GM19395 (cell line): Measurements from ENCODE around the gene PRDM15.

Experiments used
- ATAC-seq: cut with Tn5 transposase; IDR thresholded peaks from one replicate; pipeline ENCODE4 v1.9.1; 2021; ENCODE audit warnings: mild to moderate bottlenecking, moderate library complexity; ENCODE audit not compliant: unreplicated experiment

The PRDM15 gene

GRCh38 chr21:41913230-41913629 is 34.1 kb upstream of the PRDM15 start:
- ATAC-seq, result no peak

- ATAC-seq, result no peak
Measured at GRCh38 chr21:41908829-41909228, 29.7 kb upstream of the PRDM15 start.

- ATAC-seq, result no peak
Measured at GRCh38 chr21:41907496-41908258, 28.5 kb upstream of the PRDM15 start.

DNA sequence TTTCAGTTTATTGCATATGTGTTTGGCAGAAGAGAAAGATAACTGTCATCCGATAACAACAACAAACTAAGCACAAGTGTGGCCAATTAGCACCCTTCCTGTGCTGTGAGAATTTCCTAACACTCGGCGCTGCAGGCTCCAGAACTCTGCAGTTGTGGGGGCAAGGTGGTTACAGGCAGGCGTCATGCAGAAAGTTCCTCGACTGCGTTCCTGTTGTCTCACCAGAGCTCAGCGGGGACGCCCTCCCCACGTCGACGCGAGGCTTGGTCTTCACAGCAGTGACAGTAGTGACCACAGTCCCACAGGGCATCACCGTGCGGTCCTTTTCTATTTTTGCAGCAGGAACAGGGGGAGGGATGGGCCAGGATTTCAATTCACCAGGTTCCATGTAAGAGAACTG is 27.6 kb upstream of the PRDM15 start:
- ATAC-seq, result no peak

DNA sequence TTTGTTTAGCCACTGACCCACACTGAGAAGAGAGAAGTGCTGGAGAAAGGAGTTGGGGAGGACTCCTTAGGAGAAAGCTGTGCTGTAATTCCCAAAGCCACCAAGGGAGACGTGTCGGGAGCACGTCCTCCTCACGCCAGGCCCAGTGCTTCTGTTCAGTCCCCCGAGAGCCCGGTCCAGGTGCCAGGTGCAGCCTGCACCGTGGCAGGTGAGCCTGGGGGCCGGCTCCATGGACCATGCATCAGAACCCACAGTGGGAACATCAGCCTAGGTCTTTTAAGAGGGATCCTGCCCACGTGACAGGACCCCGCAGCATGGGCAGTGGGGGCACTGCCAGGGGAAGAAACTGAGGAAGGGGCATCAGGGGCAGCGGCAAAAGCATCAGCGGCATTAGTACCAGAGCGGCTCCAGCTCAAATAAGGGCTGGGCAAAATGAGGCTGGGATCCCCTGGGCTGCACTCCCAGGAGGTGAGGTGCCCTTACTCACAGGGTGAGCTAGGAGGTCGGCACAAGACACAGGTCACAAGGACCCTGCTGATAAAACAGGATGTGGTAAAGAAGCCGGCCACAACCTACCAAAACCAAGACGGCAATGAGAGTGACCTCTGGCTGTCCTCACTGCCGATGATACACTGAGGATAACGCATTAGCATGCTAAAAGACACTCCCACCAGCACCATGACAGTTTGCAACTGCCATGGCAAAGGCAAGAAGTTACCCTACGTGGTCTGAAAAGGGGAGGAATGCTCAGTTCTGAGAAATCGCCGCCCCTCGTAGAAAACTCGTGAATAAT is 24.6 kb upstream of the PRDM15 start:
- ATAC-seq, result no peak

DNA sequence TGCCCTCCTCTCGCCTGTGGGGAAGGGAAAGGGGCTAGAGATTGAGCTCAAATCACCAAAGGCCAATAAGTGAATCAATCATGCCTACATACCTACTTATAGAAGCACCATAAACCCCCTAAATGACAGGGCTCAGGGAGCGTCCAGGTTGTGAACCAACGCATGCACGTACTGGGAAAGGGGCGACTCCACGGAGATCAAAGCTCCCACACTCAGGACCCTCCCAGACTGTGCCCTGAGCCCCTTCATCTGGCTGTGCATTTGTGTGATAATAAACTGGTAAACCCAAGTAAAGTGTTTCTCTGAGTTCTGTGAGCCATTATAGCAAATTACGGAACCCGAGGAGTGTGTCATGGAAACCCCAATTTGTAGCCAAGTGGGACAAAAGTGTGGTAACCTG is 23.8 kb upstream of the PRDM15 start:
- no peak for ATAC-seq

DNA sequence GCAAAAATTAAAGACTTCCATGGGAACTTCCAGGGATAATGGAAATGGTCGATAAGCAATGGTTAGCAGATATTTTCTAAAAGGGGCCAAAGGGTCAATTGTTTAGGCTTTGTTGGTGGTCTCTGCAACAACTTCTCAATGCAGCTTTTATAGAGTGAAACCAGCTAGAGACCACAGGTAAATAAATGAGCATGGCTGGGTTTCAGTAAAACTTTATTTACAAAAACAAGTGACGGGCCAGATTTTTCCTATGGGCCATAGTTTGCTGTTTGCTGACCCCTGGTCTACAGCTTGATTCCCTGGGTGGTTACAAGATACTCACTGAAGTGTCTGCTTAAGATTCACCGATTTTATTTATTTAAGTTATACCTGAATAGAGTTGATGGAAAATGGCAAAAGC is 22.6 kb upstream of the PRDM15 start:
- ATAC-seq, result no peak

DNA sequence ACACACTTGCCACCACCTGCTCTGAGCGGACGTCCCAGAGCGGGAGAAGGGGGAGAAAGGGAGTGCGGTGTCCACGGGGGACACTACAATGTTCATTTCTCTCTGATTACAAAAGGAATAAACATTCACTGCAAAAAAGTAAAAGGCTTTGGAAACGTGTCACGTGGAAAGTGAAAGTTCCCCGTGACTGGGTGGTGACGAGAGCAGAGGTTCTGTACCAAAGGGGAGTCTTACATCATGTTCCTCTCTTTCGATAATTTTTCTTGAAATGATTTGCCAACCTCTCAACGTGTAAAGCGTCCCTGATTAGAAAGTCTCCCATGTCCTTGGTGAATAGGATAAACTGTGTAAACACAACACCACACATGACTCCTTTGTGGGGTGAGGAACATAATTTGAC is 22.0 kb upstream of the PRDM15 start:
- no peak for ATAC-seq

DNA sequence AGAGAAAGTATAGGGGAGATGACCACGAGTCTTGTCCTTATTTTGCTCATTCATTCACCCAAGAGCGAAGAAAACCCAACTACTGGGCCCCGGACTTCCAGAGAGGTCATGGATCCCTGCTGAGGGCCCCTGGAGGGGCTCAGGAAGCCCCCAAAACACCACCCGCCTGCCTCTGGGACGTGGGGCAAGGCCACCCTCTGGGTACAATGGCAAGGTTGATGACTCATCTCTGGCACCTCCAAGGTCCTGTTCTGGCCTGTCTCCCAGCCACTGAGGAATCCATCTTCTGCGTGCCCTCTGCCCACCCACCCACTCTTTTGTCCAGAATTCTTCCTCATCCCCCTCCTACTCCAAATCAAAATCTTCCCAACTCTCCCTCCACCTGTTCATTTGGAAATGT is 21.3 kb upstream of the PRDM15 start:
- no peak for ATAC-seq

GRCh38 chr21:41899426-41900202 is 20.5 kb upstream of the PRDM15 start:
- no peak for ATAC-seq

DNA sequence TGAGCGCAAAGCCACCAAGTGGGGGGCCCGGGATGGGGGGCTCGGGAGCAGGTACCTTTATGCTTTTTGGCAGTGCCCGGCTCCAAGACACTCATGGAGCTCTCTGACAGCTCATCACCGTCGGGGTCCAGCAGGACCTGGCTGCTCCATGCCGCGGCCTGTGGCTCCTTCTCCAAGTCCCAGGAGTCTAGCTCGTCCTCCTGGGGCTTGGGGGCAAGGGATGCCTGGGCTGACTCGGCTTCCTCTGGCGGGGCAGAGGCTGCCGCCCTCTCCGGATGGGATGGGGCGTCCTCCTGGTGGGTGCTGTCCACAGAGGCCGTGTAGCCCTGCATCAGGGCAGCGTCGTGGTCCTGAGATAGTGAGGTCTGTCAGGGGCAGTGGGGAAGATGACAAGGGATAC is 19.9 kb upstream of the PRDM15 start:
- ATAC-seq, result no peak

DNA sequence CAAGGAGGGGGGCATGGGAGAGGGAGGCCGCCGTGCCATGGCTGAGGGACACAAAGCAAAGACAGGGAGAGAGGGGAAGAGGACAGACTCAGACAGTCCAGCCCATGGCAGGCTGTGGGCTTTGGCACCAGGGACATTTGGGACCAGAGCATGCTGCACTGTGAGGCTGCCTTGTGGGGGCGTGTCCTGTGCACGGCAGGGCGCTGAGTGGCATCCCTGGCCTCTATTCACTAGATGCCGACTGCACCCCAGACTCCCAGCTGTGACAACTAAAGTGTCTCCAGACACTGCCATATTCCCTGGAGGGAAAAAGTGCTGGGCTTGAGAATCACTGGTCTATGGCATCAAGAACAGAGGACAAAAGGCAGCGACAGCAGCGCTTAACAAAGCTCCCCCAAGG is 18.6 kb upstream of the PRDM15 start:
- no peak for ATAC-seq

DNA sequence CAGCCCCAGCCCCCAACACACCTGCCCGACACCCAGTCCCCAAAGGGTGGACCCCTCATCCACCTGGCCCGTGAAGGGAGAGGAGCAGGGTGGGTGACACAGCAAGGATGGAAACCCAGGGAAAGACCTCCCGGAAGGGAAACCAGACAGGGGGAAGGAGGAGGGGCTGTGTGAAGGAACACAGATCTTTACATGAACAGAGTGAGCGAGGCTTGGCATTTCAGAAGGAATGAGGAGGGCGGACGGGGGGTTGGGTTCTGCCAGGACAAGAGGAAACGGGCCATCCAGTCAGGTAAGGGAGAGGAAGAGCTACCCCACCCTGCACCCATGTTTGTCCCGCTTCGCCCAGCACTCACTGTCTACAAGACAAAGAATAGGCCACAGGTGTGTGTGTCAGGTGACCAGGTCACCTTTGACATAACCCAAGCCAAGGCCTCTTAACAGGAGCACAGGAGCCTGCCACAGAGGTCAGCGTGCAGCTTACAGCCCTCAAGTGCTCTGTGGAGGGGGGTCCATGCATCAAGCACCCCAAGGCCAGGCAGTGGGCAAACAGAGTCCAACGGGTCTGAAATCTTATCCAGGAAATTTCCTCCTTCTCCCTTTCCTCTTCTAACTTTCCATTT is 18.0 kb upstream of the PRDM15 start:
- no peak for ATAC-seq

DNA sequence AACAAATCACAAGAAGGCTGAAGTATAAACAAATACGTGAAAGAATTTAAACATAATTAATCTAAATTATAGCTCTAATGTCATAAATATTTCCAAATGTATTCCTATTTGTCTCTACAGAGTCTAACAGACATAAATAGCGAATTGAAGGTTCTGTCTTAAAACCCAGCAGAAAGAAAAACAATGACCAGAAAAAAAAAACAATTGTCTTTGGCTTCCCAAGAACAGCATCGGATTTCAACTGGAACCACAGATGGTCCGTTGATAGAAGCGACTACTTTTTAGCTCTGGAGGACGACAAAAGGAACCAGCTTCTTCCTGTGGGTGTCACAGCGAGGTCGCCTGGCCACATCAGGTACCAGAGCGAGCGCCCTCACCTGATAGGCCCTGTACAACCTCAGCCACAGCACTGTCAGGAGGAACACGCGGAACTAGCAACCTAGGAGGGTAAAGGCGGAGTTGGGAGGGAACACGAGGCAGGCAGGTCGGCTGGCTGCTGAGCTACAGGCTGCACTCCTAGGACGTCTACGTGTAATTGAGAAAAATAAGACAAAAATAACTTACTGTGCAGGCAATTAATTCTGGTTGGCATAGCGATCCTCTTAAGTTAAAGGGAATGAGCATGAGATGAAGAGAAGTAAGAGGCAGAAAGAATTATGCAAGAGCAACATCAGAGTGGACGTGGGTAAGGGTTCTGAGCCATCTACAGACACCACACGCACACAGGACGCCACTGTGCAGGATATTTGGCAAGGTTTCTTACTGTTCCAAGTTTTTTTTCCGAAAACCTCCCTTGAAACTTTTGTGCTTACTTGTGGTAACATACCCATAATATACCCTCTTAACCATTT is 16.7 kb upstream of the PRDM15 start:
- ATAC-seq, result no peak

DNA sequence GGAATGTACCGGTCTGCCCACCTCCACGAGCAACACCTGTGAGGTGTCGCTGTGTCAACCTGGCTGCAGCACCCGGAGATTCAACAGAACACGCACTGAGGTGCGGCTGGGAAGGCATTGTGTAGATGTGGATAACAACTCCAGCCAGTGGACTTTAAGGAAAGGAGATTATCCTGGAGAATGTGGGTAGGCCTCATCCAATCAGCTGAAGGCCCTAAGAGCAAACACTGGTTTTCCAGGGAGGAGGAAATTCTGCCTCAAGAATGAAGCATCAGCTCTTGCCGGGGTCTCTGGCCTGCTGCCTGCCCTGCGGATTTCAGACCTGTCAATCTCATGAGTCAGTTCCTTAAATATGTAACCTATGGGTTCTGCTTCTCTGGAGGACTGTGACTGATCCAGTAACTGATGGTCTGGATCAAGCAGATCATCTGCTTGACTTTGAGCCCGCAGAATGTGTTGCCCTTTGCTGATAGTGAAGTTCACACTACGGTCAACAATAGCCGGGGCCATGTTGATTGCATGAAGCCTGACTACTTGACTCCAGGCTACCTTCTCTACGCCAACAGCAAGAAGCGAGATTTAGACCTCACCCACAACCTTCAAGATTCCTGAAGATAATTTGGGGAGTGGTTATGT is 15.9 kb upstream of the PRDM15 start:
- ATAC-seq, result no peak

GRCh38 chr21:41894511-41894910 is 15.4 kb upstream of the PRDM15 start:
- no peak for ATAC-seq

DNA sequence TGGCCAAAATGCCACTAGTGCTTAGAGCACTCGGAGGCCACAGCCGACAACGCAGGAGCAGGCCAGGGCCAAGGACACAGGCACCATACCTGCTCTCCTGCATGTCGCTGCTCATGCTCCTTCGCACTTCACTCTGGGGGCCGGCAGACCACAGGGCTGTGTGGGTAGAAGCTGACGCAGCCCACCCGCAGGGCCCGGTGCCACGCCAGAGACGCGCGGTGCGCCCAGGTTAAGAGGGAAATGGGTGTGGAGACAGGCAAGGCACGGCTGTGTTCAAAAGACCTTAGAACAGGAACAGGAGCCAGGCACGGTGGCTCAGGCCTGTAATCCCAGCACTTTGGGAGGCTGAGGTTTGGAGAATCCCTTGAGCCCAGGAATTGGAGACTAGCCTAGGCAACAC is 13.6 kb upstream of the PRDM15 start:
- no peak for ATAC-seq

- ATAC-seq, result no peak
Measured at GRCh38 chr21:41891132-41891531, 12.0 kb upstream of the PRDM15 start.

DNA sequence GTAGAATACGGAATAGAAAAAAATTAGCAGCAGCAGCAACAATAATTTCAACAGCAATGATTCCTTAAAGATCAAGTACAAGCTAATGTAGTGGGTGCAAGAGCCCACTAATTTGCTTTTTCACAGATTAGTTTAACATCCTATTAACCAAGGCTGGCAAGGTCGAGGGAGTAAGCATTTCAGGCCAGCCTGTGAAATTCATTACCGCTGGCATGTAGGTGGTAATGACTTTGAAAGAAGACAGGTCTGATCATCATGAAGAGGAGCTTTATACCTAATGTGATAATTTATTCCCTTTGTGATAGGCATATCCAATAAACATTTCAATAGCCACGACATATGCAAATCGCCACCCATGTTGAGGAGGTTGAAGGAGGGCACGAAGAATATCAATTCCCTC is 11.2 kb upstream of the PRDM15 start:
- ATAC-seq, result no peak
